GM21576 (cell line): ENCODE measurements around the gene REST.
A peak's percentile ranks its signal among the peaks of the same experiment; 100 is the strongest.
"Not testable (repeated sequence)": the region's sequence is repeated elsewhere in the genome, so short reads cannot be mapped to it uniquely, and the experiment has no call there.

Source experiments
- ATAC-seq: cut with Tn5 transposase; IDR thresholded peaks from one replicate; pipeline ENCODE4 v1.9.1; 2021; ENCODE audit warnings: mild to moderate bottlenecking, moderate library complexity; ENCODE audit not compliant: unreplicated experiment

The REST gene

GRCh38 chr4:56909086-56909894 is 1.6 kb downstream of the REST start:
- ATAC-seq: peak; percentile 23

GRCh38 chr4:56910172-56910967 is 2.7 kb downstream of the REST start:
- ATAC-seq: no peak

GRCh38 chr4:56914336-56914735 is 6.6 kb downstream of the REST start:
- no peak for ATAC-seq

- ATAC-seq: not testable (repeated sequence)
These were observed 7.3 kb downstream of the REST start for GRCh38 chr4:56914977-56915376.

- ATAC-seq: no peak
These were observed 19.5 kb downstream of the REST start for GRCh38 chr4:56927196-56927595.

GRCh38 chr4:56930638-56931037 is 22.9 kb downstream of the REST start:
- no peak for ATAC-seq

- ATAC-seq: no peak
These were observed 24.2 kb downstream of the REST start for GRCh38 chr4:56931924-56932323.

GRCh38 chr4:56937262-56937661 is 29.6 kb downstream of the REST start:
- no peak for ATAC-seq

- not testable (repeated sequence) for ATAC-seq
These were observed 32.1 kb downstream of the REST start for GRCh38 chr4:56939826-56940225.

GRCh38 chr4:56940403-56940802 is 32.7 kb downstream of the REST start:
- ATAC-seq: no peak

- no peak for ATAC-seq
These were observed 33.3 kb downstream of the REST start for GRCh38 chr4:56940971-56941370.

GRCh38 chr4:56941403-56941802 is 33.7 kb downstream of the REST start:
- ATAC-seq: no peak

GRCh38 chr4:56953680-56954520 is 46.2 kb downstream of the REST start:
- no peak for ATAC-seq

GRCh38 chr4:56958111-56958517 is 50.4 kb downstream of the REST start:
- ATAC-seq: no peak

- ATAC-seq: no peak
These were observed 51.4 kb downstream of the REST start for GRCh38 chr4:56959100-56959499.

- ATAC-seq: no peak
These were observed 53.4 kb downstream of the REST start for GRCh38 chr4:56961107-56961500.

- ATAC-seq: no peak
These were observed 63.7 kb downstream of the REST start for GRCh38 chr4:56971383-56971782.

- ATAC-seq: no peak
These were observed 64.7 kb downstream of the REST start for GRCh38 chr4:56972389-56972788.

GRCh38 chr4:56972809-56973208 is 65.1 kb downstream of the REST start:
- no peak for ATAC-seq

GRCh38 chr4:56973336-56973735 is 65.6 kb downstream of the REST start:
- no peak for ATAC-seq

- ATAC-seq: no peak
These were observed 68.7 kb downstream of the REST start for GRCh38 chr4:56976283-56976836.
